SK-N-SH treated with all-trans-retinoic acid at 6 μM for 48 hours (cell line): Measurements from ENCODE around the gene UCP2.
A peak's percentile ranks its signal among the peaks of the same experiment; 100 is the strongest.

Experiments used
- ATAC-seq: fragments of 200-7000 bp; cut with Tn5 transposase; 3 replicates; pipeline ENCODE4 v1.9.1; 2020; ENCODE audit warnings: mild to moderate bottlenecking, moderate library complexity
- ARNTL ChIP-seq: fragments of 450-650 bp; formaldehyde crosslinking; IDR thresholded peaks from 2 replicates; pipeline ENCODE4 v1.5.0; 2020; ENCODE audit warnings: low read depth, mild to moderate bottlenecking, moderate library complexity, borderline replicate concordance
- BACH2 ChIP-seq: fragments of 250-450 bp; sonication (Bioruptor Pico); IDR thresholded peaks from 2 replicates; pipeline ENCODE4 v1.9.0; 2021; ENCODE audit warnings: mild to moderate bottlenecking, borderline replicate concordance
- CSDC2 ChIP-seq: fragments of 250-450 bp; sonication (Bioruptor Pico); IDR thresholded peaks from 2 replicates; pipeline ENCODE4 v1.5.0; 2020; ENCODE audit warnings: mild to moderate bottlenecking, moderate library complexity
- ESRRG ChIP-seq: fragments of 250-450 bp; sonication (Bioruptor Pico); IDR thresholded peaks from 2 replicates; pipeline ENCODE4 v1.6.1; 2021; ENCODE audit warnings: mild to moderate bottlenecking
- GLIS3 ChIP-seq: fragments of 250-450 bp; sonication (Bioruptor Pico); IDR thresholded peaks from 2 replicates; pipeline ENCODE4 v1.5.0; 2020; ENCODE audit warnings: mild to moderate bottlenecking, moderate library complexity
- ISL1 ChIP-seq: fragments of 250-450 bp; sonication (Bioruptor Pico); IDR thresholded peaks from 2 replicates; pipeline ENCODE4 v2.1.2; 2022; ENCODE audit warnings: mild to moderate bottlenecking, moderate library complexity
- OSR1 ChIP-seq: fragments of 250-450 bp; sonication (Bioruptor Pico); IDR thresholded peaks from 2 replicates; pipeline ENCODE4 v1.8.0; 2022; ENCODE audit warnings: moderate library complexity, mild to moderate bottlenecking, inconsistent platforms
- PPARA ChIP-seq: fragments of 250-450 bp; sonication (Bioruptor Pico); IDR thresholded peaks from 2 replicates; pipeline ENCODE4 v1.5.0; 2020; ENCODE audit warnings: mild to moderate bottlenecking, borderline replicate concordance
- RARB ChIP-seq: fragments of 250-450 bp; sonication (Bioruptor Pico); IDR thresholded peaks from 2 replicates; pipeline ENCODE4 v1.8.0; 2021; ENCODE audit warnings: mild to moderate bottlenecking, moderate library complexity
- SNAI2 ChIP-seq: fragments of 250-450 bp; sonication (Bioruptor Pico); IDR thresholded peaks from 2 replicates; pipeline ENCODE4 v1.5.0; 2020; ENCODE audit warnings: mild to moderate bottlenecking, moderate library complexity
- TCF4 ChIP-seq: fragments of 250-450 bp; sonication (Bioruptor Pico); IDR thresholded peaks from 2 replicates; pipeline ENCODE4 v1.8.0; 2021; ENCODE audit warnings: mild to moderate bottlenecking, moderate library complexity, borderline replicate concordance
- TOX ChIP-seq: fragments of 250-450 bp; sonication (Bioruptor Pico); IDR thresholded peaks from 2 replicates; pipeline ENCODE4 v1.8.0; 2021; ENCODE audit warnings: mild to moderate bottlenecking, moderate library complexity, borderline replicate concordance
- ZC3H10 ChIP-seq: fragments of 250-450 bp; sonication (Bioruptor Pico); IDR thresholded peaks from 2 replicates; pipeline ENCODE4 v1.5.1; 2021; ENCODE audit warnings: mild to moderate bottlenecking, moderate library complexity
- ZFP3 ChIP-seq: fragments of 250-450 bp; sonication (Bioruptor Pico); IDR thresholded peaks from 2 replicates; pipeline ENCODE4 v1.5.0; 2020; ENCODE audit warnings: mild to moderate bottlenecking, moderate library complexity
- ZFP30 ChIP-seq: fragments of 450-650 bp; formaldehyde crosslinking; IDR thresholded peaks from 2 replicates; pipeline ENCODE4 v1.5.0; 2022; ENCODE audit warnings: mild to moderate bottlenecking, moderate library complexity
- ZNF565 ChIP-seq: fragments of 450-650 bp; formaldehyde crosslinking; conservative IDR thresholded peaks from 2 replicates; pipeline ENCODE4 v1.5.0; 2020; ENCODE audit warnings: low read depth, mild to moderate bottlenecking, moderate library complexity
- ZNF8 ChIP-seq: fragments of 450-650 bp; formaldehyde crosslinking; IDR thresholded peaks from 2 replicates; pipeline ENCODE4 v1.5.0; 2020; ENCODE audit warnings: mild to moderate bottlenecking, moderate library complexity
- TF ChIP-seq, protein P1 (sequence below): fragments of 250-450 bp; sonication (Bioruptor Pico); IDR thresholded peaks from 2 replicates; pipeline ENCODE4 v1.5.1; 2020; ENCODE audit warnings: low read depth, mild to moderate bottlenecking, moderate library complexity
- TF ChIP-seq, protein P2 (sequence below): fragments of 250-450 bp; sonication (Bioruptor Pico); IDR thresholded peaks from 2 replicates; pipeline ENCODE4 v1.5.1; 2021; ENCODE audit warnings: mild to moderate bottlenecking, moderate library complexity
- TF ChIP-seq, protein P3 (sequence below): fragments of 250-450 bp; sonication (Bioruptor Pico); IDR thresholded peaks from 2 replicates; pipeline ENCODE4 v1.8.0; 2020; ENCODE audit warnings: mild to moderate bottlenecking, moderate library complexity, borderline replicate concordance
- TF ChIP-seq, protein P4 (sequence below): fragments of 250-450 bp; sonication (Bioruptor Pico); IDR thresholded peaks from 2 replicates; pipeline ENCODE4 v1.5.0; 2020; ENCODE audit warnings: mild to moderate bottlenecking, moderate library complexity
- TF ChIP-seq, protein P5 (sequence below): fragments of 250-450 bp; sonication (Bioruptor Pico); IDR thresholded peaks from 2 replicates; pipeline ENCODE4 v1.8.0; 2021; ENCODE audit warnings: low read depth, mild to moderate bottlenecking, moderate library complexity, borderline replicate concordance

The UCP2 gene

GRCh38 chr11:73963861-73964260 lies 18.8 kb downstream of the UCP2 start:
- ATAC-seq, result peak; percentile 10; the same call in 2 of the 3 replicates
- TF ChIP-seq SNAI2 (CRISPR knock-in tag), result no peak
- TF ChIP-seq, protein P1, sequence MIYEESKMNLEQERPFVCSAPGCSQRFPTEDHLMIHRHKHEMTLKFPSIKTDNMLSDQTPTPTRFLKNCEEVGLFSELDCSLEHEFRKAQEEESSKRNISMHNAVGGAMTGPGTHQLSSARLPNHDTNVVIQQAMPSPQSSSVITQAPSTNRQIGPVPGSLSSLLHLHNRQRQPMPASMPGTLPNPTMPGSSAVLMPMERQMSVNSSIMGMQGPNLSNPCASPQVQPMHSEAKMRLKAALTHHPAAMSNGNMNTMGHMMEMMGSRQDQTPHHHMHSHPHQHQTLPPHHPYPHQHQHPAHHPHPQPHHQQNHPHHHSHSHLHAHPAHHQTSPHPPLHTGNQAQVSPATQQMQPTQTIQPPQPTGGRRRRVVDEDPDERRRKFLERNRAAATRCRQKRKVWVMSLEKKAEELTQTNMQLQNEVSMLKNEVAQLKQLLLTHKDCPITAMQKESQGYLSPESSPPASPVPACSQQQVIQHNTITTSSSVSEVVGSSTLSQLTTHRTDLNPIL (CRISPR knock-in tag), result no peak
- TF ChIP-seq, all 23 proteins: peak for 0

GRCh38 chr11:73962101-73962705 lies 20.4 kb downstream of the UCP2 start:
- no peak for ATAC-seq
- TF ChIP-seq BACH2 (CRISPR knock-in tag), result no peak
- no peak for TF ChIP-seq ISL1 (CRISPR knock-in tag)
- TF ChIP-seq TCF4 (CRISPR knock-in tag), result no peak
- TF ChIP-seq ZNF8 (CRISPR knock-in tag), result no peak
- TF ChIP-seq, protein P2, sequence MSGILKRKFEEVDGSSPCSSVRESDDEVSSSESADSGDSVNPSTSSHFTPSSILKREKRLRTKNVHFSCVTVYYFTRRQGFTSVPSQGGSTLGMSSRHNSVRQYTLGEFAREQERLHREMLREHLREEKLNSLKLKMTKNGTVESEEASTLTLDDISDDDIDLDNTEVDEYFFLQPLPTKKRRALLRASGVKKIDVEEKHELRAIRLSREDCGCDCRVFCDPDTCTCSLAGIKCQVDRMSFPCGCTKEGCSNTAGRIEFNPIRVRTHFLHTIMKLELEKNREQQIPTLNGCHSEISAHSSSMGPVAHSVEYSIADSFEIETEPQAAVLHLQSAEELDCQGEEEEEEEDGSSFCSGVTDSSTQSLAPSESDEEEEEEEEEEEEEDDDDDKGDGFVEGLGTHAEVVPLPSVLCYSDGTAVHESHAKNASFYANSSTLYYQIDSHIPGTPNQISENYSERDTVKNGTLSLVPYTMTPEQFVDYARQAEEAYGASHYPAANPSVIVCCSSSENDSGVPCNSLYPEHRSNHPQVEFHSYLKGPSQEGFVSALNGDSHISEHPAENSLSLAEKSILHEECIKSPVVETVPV (CRISPR knock-in tag), result no peak
- TF ChIP-seq, protein P3, sequence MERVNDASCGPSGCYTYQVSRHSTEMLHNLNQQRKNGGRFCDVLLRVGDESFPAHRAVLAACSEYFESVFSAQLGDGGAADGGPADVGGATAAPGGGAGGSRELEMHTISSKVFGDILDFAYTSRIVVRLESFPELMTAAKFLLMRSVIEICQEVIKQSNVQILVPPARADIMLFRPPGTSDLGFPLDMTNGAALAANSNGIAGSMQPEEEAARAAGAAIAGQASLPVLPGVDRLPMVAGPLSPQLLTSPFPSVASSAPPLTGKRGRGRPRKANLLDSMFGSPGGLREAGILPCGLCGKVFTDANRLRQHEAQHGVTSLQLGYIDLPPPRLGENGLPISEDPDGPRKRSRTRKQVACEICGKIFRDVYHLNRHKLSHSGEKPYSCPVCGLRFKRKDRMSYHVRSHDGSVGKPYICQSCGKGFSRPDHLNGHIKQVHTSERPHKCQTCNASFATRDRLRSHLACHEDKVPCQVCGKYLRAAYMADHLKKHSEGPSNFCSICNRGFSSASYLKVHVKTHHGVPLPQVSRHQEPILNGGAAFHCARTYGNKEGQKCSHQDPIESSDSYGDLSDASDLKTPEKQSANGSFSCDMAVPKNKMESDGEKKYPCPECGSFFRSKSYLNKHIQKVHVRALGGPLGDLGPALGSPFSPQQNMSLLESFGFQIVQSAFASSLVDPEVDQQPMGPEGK (CRISPR knock-in tag), result no peak

DNA sequence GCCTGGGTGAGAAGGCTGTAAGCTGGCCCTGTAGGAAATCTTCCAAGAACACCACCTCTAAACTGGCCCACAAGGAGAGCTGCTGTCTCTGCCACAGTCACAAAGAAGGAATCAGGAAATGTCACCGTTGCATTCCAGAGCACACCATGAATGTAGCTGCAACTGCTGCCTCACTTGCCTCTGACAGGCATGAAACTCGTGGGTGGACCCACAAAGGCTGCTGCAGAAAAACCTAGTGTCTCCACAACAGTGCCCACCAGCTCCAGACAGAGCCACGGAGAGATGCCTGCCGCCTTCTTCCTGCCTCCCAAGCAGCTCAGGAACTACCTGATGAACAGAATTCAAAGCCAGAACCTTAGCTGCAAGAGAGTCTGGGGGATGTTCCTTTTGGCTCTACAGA lies 21.3 kb downstream of the UCP2 start:
- TF ChIP-seq, protein P2 (CRISPR knock-in tag), result no peak
- no peak for TF ChIP-seq TOX (CRISPR knock-in tag)
- TF ChIP-seq, protein P1 (CRISPR knock-in tag), result no peak
- no peak for TF ChIP-seq BACH2 (CRISPR knock-in tag)
- TF ChIP-seq ESRRG (CRISPR knock-in tag), result no peak
- TF ChIP-seq, protein P4, sequence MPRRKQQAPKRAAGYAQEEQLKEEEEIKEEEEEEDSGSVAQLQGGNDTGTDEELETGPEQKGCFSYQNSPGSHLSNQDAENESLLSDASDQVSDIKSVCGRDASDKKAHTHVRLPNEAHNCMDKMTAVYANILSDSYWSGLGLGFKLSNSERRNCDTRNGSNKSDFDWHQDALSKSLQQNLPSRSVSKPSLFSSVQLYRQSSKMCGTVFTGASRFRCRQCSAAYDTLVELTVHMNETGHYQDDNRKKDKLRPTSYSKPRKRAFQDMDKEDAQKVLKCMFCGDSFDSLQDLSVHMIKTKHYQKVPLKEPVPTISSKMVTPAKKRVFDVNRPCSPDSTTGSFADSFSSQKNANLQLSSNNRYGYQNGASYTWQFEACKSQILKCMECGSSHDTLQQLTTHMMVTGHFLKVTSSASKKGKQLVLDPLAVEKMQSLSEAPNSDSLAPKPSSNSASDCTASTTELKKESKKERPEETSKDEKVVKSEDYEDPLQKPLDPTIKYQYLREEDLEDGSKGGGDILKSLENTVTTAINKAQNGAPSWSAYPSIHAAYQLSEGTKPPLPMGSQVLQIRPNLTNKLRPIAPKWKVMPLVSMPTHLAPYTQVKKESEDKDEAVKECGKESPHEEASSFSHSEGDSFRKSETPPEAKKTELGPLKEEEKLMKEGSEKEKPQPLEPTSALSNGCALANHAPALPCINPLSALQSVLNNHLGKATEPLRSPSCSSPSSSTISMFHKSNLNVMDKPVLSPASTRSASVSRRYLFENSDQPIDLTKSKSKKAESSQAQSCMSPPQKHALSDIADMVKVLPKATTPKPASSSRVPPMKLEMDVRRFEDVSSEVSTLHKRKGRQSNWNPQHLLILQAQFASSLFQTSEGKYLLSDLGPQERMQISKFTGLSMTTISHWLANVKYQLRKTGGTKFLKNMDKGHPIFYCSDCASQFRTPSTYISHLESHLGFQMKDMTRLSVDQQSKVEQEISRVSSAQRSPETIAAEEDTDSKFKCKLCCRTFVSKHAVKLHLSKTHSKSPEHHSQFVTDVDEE (CRISPR knock-in tag), result no peak
- TF ChIP-seq RARB (CRISPR knock-in tag), result no peak
- TF ChIP-seq GLIS3 (CRISPR knock-in tag), result no peak
- no peak for TF ChIP-seq ZNF565 (CRISPR knock-in tag)
- no peak for TF ChIP-seq ZNF8 (CRISPR knock-in tag)
- no peak for TF ChIP-seq TCF4 (CRISPR knock-in tag)
- TF ChIP-seq PPARA, result no peak
- no peak for TF ChIP-seq CSDC2 (CRISPR knock-in tag)
- no peak for TF ChIP-seq OSR1 (CRISPR knock-in tag)
- TF ChIP-seq ZFP3 (CRISPR knock-in tag), result no peak
- TF ChIP-seq, protein P5, sequence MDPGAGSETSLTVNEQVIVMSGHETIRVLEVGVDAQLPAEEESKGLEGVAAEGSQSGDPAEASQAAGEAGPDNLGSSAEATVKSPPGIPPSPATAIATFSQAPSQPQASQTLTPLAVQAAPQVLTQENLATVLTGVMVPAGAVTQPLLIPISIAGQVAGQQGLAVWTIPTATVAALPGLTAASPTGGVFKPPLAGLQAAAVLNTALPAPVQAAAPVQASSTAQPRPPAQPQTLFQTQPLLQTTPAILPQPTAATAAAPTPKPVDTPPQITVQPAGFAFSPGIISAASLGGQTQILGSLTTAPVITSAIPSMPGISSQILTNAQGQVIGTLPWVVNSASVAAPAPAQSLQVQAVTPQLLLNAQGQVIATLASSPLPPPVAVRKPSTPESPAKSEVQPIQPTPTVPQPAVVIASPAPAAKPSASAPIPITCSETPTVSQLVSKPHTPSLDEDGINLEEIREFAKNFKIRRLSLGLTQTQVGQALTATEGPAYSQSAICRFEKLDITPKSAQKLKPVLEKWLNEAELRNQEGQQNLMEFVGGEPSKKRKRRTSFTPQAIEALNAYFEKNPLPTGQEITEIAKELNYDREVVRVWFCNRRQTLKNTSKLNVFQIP, result no peak
- TF ChIP-seq ZFP30 (CRISPR knock-in tag), result no peak
- TF ChIP-seq ZC3H10, result no peak
- no peak for TF ChIP-seq ISL1 (CRISPR knock-in tag)
- no peak for TF ChIP-seq ARNTL (CRISPR knock-in tag)
- TF ChIP-seq, all 23 proteins: peak for 0
- no peak for ATAC-seq
